ENCODE results near the gene PCNA.

DNA sequence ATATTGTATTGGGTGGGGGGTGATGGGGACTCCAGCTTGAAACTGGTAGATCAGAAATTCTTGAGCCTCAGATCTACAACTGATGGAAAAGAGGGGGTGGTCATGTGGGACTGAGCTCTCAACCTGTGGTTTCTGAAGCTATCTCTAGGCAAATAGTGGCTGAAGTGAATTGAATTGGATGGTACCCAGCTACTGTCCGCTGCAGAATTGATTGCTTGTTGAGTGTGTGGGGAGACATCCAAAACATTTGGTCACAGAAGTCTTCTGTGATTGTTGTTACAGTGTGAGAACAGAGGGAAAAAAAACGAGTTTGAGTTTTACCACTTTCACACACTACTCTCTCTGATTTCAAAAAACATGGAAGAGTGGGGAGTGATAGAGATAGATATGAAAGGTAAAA lies 21.9 kb upstream of the PCNA start:
- TF ChIP-seq, protein P1, sequence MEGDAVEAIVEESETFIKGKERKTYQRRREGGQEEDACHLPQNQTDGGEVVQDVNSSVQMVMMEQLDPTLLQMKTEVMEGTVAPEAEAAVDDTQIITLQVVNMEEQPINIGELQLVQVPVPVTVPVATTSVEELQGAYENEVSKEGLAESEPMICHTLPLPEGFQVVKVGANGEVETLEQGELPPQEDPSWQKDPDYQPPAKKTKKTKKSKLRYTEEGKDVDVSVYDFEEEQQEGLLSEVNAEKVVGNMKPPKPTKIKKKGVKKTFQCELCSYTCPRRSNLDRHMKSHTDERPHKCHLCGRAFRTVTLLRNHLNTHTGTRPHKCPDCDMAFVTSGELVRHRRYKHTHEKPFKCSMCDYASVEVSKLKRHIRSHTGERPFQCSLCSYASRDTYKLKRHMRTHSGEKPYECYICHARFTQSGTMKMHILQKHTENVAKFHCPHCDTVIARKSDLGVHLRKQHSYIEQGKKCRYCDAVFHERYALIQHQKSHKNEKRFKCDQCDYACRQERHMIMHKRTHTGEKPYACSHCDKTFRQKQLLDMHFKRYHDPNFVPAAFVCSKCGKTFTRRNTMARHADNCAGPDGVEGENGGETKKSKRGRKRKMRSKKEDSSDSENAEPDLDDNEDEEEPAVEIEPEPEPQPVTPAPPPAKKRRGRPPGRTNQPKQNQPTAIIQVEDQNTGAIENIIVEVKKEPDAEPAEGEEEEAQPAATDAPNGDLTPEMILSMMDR (conservative IDR thresholded peaks at IDR 0.05; ENCODE audit: low read length): no peak
- TF ChIP-seq EZH2phosphoT487 (IDR thresholded peaks at IDR 0.05; ENCODE audit: borderline replicate concordance): no peak

All from Loucy (cell line).